ENCODE results near the gene TMEM202.
"Not testable (repeated sequence)": the region's sequence is repeated elsewhere in the genome, so short reads cannot be mapped to it uniquely, and the experiment has no call there.

The TMEM202 gene

DNA sequence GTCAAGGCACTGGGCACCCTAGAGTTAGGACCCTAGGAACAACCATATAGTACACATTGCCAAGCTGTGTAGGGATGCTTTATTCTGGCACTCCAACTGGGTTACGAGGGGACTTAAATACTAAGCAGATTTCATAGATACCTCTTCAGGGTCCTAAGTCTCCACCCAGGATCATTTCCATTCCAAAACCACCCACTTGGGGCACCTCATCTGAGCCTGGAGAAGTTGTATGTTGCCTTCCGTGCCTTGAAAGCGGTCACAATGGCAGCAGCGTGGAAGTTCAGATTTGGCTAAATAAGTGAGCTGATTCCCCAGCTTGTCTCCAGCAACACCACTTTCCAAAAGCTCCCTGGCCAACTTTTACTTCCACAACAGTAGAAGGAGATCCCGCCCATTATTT, 4.6 kb downstream of the TMEM202 start:
- no peak for DNase-seq (ENCODE audit: low read depth)

DNA sequence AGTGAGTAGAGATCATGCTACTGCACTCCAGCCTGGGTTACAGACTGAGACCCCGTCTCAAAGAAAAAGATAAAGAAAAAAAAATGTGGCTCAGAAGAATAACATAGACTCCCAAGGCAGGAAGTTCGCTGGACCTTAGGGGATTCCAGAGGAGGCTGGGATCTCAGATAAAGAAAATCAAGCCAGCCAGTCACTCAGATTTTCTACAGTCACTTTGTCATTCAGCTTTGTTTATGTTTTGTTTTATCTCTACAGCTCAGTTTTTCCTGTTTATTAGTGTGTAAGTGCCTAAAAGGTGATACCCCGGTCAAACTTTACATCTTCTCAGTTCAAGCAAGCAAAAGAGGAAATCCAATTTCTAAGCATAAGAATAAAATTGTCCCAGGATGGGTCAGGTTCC, 6.3 kb downstream of the TMEM202 start:
- no peak for DNase-seq (ENCODE audit: low read depth)

DNA sequence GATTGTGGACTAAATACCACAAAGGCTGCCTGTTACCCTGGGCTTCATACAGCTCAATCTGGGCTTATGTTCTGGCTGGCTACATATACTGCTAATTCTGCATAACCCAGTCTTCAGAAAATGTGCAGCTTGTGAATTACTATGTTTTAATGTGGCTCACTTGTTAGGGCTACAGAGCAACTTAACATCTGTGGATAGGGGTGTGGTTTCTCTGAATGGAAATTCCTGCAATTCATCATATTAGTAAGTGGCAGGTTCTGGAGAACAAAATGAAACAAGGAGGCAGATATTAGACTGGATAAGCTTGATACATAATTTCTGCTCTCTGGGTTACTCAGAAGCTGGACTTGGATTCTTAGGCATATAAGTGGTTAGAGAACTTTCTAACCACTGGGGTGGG, 6.7 kb downstream of the TMEM202 start:
- DNase-seq (ENCODE audit: low read depth): no peak

DNA sequence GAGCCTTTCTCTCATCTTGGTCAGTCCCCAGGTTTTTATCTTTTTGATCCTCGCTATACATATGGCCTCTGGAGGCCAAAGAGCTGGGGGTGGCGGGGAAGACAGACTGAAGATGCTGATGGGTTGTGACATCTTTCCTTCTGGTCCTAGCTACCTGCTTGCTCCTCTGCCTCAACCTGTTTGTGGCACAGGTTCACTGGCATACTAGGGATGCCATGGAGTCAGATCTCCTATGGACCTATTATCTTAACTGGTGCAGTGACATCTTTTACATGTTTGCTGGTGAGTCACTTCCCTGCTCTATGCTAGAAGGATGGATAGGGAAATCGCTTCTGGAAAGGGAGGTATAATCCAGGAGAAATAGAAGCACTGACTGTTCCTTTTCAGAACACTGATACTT, 8.8 kb downstream of the TMEM202 start:
- no peak for DNase-seq (ENCODE audit: low read depth)

DNA sequence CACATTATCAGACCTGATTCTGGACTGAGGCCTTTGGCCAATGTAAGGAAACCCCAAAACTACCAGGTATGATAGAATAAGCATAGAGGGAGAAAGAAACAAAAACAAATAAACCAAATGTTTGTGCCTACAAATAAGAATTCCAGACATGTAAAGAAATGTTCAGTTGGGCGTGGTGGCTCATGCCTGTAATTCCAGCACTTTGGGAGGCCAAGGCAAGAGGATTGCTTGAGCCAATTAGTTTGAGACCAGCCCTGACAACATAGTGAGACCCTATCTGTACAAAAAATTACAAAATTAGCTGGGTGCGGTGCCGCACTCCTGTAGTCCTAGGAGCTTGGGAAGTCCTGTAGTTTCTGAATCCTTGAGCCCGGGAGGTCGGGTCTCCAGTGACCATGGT, 13.0 kb downstream of the TMEM202 start:
- DNase-seq (ENCODE audit: low read depth): no peak

DNA sequence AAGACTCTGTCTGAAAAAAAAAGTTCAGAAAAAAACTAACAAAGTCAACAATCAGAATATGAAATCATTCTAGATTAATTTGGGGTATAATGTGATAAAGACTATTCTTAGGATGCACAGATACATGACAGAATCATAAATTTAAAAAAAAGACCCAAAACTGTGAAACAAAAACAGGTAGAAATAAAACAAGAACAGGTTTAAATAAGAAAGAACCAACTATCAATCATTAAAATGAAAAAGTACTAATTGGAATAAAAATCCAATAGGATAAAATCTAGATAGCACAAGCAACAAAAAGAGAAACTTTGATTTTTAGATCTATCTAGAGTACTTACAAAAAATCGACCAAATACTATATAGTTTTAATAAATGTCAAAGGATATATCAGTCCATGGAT, 13.4 kb downstream of the TMEM202 start:
- no peak for DNase-seq (ENCODE audit: low read depth)

DNA sequence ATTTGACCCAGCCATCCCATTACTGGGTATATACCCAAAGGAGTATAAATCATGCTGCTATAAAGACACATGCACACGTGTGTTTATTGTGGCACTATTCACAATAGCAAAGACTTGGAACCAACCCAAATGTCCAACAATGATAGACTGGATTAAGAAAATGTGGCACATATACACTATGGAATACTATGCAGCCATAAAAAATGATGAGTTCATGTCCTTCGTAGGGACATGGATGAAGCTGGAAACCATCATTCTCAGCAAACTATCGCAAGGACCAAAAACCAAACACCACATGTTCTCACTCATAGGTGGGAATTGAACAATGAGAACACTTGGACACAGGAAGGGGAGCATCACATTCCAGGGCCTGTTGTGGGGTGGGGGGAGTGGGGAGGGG, 15.2 kb downstream of the TMEM202 start:
- DNase-seq (ENCODE audit: low read depth): not testable (repeated sequence)

DNA sequence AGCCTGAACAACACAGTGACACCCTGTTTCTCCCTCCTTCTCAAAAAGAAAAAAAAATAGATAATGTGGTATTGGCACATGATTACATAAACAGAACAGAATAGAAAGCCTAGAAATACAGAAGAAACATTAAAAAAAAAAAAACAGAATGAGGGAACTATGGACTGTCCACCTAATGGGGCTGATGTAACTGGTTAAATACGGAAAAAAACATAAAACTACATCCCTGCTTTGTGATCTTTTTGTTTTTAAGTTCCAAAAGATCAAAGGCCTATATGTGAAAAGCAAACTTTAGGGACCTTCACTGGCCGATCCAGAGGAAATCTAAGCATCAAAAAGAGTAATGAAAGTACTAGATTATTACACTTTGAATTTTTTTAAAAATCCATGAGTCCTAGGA, 17.2 kb downstream of the TMEM202 start:
- no peak for DNase-seq (ENCODE audit: low read depth)

DNA sequence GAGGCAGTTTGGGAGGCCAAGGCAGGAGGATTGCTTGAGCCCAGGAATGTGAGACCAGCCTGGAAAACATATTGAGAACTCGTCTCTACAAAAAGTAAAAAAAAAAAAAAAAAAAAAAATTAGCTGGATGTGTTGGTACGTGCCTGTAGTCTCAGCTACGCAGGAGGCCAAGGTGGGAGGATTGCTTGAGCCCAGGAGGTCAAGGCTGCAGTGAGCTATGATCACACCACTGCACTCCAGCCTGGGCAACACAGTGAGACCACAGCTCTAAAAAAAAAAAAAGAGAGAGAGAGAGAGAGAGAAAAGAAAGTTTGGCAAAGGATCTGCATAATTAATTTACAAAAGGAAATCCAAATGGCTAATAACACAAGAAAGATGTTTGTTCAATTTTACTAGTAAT, 21.7 kb downstream of the TMEM202 start:
- not testable (repeated sequence) for DNase-seq (ENCODE audit: low read depth)

DNA sequence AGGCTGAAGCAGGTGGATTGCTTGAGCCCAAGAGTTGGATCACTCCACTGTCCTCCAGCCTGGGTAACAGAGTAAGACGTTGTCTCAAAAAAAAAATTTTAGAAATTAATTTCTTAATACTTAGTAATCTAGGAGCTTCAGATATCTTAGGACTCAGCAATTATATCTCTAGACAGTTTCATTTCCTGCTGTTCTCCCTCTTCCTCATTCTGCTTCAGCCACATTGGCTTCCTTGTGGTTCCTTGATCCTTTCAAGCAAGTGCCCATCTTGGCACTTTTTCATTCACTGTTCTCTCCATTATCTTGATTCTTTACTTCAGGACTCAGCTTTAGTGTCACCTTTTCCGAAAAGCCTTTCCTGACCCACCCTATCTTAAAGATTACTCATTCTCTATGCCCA, 22.5 kb downstream of the TMEM202 start:
- no peak for DNase-seq (ENCODE audit: low read depth)

DNA sequence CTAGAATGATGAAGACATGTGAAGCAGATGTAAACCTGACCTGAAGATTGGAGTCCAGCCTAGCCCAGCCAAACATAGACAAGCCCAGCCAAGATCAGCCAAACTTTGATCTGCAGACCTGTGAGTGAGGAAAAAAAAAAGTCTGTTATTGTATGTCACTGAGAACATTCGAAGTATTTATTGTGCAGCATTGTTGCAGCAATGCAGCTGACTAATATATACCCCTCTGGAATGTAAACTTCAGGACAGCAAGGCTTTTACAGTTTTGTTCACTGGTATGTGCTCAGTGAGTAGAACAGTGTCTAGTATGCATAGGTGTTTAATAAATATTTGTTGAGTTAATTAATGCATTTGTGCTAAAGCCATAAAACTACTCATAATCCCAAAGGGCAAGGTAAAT, 23.4 kb downstream of the TMEM202 start:
- no peak for DNase-seq (ENCODE audit: low read depth)

DNA sequence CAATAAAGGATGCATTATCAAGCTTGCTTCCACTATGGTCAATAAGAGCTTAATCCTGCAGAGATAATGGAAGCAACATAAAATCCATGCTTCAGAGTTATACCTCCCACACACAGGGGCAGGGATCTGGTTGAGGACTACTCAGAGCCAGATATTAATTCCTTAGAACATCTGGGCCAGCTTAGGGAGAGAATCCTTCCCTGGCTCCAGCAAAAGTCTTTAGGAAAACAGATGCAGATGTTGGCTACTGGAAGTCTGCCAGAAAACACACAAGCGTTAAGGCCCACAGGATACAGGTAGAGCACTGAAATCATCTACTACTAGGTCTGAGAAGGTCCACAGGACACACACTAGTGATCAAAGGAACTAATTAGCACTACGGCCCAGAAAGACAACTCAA, 25.2 kb downstream of the TMEM202 start:
- peak; percentile 8 for DNase-seq (ENCODE audit: low read depth)

DNA sequence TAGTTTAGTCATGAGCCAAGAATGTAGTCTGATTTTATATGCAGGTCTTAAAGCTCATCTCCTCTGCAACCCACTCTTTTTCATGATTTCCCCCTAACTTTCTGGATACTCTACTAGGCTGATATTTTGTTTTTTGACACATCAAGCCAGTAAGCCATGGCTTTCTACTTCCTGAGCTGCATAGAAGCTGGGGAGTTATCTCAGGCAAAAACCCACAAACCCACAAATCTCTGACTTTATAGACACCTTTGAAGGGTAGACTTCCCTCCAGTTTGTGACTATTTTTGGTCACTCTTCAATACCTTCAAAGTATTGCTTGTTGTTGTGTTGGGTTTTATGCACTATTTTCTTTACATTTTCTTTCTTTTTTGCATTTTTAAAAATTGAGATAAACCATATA, 28.6 kb downstream of the TMEM202 start:
- DNase-seq (ENCODE audit: low read depth): no peak

DNA sequence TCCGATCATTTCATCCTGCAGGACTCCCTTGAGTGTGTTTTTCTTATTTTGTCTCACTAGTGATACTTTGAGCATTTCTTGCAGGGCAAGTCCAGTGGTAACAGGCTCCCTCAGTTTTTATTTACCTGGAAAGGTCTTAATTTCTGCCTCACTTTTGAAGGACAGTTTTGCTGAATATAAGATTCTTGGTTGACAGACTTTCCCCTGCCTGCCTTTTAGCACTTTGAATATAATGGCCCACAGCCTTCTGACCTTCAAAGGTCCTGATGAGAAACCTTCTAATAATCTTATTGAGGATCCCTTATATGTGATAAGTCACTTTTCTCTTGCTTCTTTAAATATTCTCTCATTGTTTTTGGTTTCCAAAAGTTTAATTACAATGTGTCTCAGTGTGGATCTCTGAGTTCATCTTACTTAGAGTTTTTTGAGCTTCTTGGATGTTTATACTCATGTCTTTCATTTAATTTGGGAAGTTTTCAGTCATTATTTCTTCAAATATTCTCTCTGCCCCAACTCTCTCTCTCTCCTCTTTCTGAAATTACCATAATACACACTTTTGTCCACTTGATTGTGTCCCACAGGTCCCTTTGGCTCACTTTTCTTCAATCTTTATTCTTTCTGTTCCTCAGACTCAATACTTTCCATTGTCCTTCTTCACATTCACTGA, 39.7 kb downstream of the TMEM202 start:
- no peak for DNase-seq (ENCODE audit: low read depth)

DNA sequence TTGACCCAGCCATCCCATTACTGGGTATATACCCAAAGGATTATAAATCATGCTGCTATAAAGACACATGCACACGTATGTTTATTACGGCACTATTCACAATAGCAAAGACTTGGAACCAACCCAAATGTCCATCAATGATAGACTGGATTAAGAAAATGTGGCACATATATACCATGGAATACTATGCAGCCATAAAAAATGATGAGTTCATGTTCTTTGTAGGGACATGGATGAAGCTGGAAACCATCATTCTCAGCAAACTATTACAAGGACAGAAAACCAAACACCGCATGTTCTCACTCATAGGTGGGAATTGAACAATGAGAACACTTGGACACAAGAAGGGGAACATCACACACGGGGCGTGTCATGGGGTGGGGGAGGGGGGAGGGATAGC, 44.7 kb downstream of the TMEM202 start:
- not testable (repeated sequence) for DNase-seq (ENCODE audit: low read depth)

DNA sequence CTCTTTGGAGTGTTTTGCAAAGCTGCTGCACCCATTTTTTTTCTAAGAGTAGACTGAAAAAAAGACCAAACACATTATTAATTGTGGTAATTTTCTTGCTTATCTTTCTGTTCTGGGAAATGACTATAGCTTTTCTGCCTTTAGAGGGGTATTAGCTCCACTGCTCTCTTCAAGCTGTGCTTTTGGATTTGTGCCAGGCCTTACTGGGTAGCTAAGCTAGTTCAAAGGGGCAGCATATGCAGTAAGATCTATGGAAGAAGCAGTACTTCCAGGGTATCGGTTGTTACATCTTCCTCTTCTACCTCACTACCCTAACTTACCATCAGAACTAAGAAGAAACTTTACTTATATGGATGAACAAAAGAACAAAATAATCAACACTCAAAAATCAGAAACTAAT, 47.3 kb downstream of the TMEM202 start:
- no peak for DNase-seq (ENCODE audit: low read depth)

DNA sequence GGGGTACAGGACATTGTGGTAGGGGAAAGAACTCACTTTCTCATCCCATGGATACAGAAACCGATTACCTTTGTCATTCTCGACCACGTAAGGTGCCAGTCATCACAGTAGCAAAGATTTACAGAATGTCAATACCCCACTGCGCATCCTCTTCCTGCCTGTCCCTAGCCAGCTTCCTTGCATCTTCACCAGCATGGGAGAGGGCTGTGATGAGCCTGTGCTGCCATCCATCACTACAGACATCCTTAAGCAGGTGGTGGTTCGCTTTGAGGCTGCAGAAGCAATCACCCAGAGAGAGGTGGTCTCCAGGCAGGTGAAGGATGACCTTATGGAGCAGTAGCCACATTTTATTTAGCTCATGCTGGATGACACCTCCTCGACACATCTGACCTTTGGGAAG, 52.7 kb downstream of the TMEM202 start:
- DNase-seq (ENCODE audit: low read depth): no peak

DNA sequence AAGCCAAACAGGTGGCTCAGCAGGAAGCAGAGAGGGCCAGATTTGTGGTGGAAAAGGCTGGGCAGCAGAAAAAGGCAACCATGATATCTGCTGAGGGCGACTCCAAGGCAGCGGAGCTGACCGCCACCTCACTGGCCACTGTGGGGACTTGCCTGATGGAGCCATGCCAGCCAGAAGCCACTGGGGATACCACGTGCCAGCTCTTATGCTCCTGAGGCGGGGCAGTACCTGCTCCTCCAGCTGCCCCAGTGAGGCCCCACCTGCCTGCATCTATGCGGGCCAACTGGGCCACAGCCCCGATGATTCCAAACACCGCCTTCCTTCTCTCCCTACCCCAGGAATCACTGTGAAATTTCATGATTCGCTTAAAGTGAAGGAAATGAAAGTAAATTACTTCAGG, 53.1 kb downstream of the TMEM202 start:
- no peak for DNase-seq (ENCODE audit: low read depth)

DNA sequence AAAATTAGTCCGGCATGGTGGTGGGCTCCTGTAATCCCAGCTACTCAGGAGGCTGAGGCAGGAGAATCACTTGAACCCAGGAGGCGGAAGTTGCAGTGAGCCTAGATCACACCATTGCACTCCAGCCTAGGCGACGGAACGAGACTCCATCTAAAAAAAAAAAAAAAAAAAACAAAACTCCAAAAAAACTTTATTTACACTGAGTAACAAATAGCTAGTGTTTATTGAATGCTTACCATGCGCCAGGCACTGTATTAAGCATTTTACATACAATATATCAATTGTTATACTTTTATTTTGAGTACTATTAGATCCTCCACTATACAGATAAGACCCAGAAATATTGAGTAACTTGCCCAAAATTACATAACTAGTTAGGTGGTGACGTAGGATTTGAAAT, 58.6 kb downstream of the TMEM202 start:
- no peak for DNase-seq (ENCODE audit: low read depth)
